Caco-2 (cell line): ENCODE measurements around the gene IL11. TPM values are rescaled to one million over a fixed set of nuclear protein-coding genes. Genes with fewer than 3 reads are reported as not detected.
"Not testable (repeated sequence)": the region's sequence is repeated elsewhere in the genome, so short reads cannot be mapped to it uniquely, and the experiment has no call there.

Experiments
- BruUV-seq: library from RNA; stranded (reverse); fragments of 400-500 nt; replicated peaks from 2 replicates; lab custom pipeline; 2021; lab: Mats Ljungman, UMichigan
- CTCF ChIA-PET: fragments of 300-600 bp; sonication (Branson Sonifier 250); formaldehyde crosslinking; loops from one replicate; lab custom pipeline; 2022; ENCODE audit warnings: antibody characterized with exemption; lab: Charles Lee
- POLR2A ChIA-PET: fragments of 300-600 bp; sonication (Branson Sonifier 250); formaldehyde crosslinking; loops from one replicate; lab custom pipeline; 2022; ENCODE audit warnings: antibody characterized with exemption; lab: Charles Lee
- DNase-seq, 2 experiments: peaks; one replicate each; pipeline versions ENCODE4 v3.0.0 to v3.0.0-alpha.2; 2020 to 2022
- H3K27me3 ChIP-seq: replicated peaks from 2 replicates; pipeline ENCODE4 v1.6.0; 2011; ENCODE audit warnings: low read length; ENCODE audit not compliant: control insufficient read depth, insufficient read depth
- H3K36me3 ChIP-seq: 2 replicates; pipeline ENCODE4 v1.5.1; 2011; ENCODE audit warnings: low read length; ENCODE audit not compliant: control insufficient read depth, insufficient read depth
- H3K4me1 ChIP-seq: fragments of 250-450 bp; sonication (Bioruptor Pico); 2 replicates; pipeline ENCODE4 v1.5.1; 2020; ENCODE audit warnings: mild to moderate bottlenecking
- H3K4me3 ChIP-seq: 2 replicates; pipeline ENCODE4 v1.5.1; 2011; ENCODE audit warnings: low read depth, mild to moderate bottlenecking, control low read depth, low read length
- H3K9me3 ChIP-seq: fragments of 250-450 bp; sonication (Bioruptor Pico); 2 replicates; pipeline ENCODE4 v1.5.1; 2020; ENCODE audit warnings: mild to moderate bottlenecking, moderate library complexity
- H3K27ac Mint-ChIP-seq: one replicate; pipeline ENCODE4 v1.8.0; 2022; ENCODE audit warnings: mixed read lengths; ENCODE audit not compliant: unreplicated experiment
- H3K27me3 Mint-ChIP-seq: one replicate; pipeline ENCODE4 v1.8.0; 2022; ENCODE audit warnings: mixed read lengths; ENCODE audit not compliant: insufficient read depth, unreplicated experiment
- H3K36me3 Mint-ChIP-seq: one replicate; pipeline ENCODE4 v1.8.0; 2022; ENCODE audit warnings: mild to moderate bottlenecking, mixed read lengths; ENCODE audit not compliant: insufficient read depth, unreplicated experiment
- H3K4me1 Mint-ChIP-seq: one replicate; pipeline ENCODE4 v1.8.0; 2022; ENCODE audit warnings: low read depth, mixed read lengths; ENCODE audit not compliant: unreplicated experiment
- H3K4me3 Mint-ChIP-seq: one replicate; pipeline ENCODE4 v1.8.0; 2022; ENCODE audit warnings: mild to moderate bottlenecking, moderate library complexity, mixed read lengths; ENCODE audit not compliant: unreplicated experiment
- H3K9me3 Mint-ChIP-seq: one replicate; pipeline ENCODE4 v1.8.0; 2022; ENCODE audit warnings: mixed read lengths; ENCODE audit not compliant: unreplicated experiment
- CTCF ChIP-seq, 2 experiments: fragments of 200-600 bp in 1 of 2; IDR thresholded peaks; 1 replicate in 1 of 2; 2 replicates in 1 of 2; pipeline versions ENCODE4 v1.5.1 to v1.8.0; 2011 to 2022; ENCODE audit warnings: antibody characterized with exemption in 1 of 2, control low read depth in 1 of 2, inconsistent platforms in 1 of 2, low read depth in 1 of 2, low read length in 1 of 2, mild to moderate bottlenecking in 1 of 2, moderate library complexity in 1 of 2; ENCODE audit not compliant: insufficient read depth in 1 of 2, severe bottlenecking in 1 of 2, unreplicated experiment in 1 of 2
- intact Hi-C: fragments of 100-400 bp; cut with micrococcal nuclease; formaldehyde crosslinking; loops from one replicate; pipeline ENCODE4 v1.10.0; 2022; ENCODE audit not compliant: unreplicated experiment
- total RNA-seq: library from RNA; stranded (reverse); gene quantifications from 2 replicates; pipeline ENCODE4 v1.2.3, GENCODE V29; 2022

The IL11 gene
- total RNA-seq, 1 experiment from 2014 or later, result 0.70 TPM

- intact Hi-C loops, result loop anchor here (1.0 to 2.0 kb wide), 4 partner anchors 125 to 277 kb away; no protein-coding TSS in a partner anchor
- POLR2A ChIA-PET, result interaction anchor here (0.6 kb wide), 1 partner anchor 210 kb away, joined by 3 read pairs; no protein-coding TSS in a partner anchor
- H3K27me3 Mint-ChIP-seq, result no peaks in the 10 kb centered on the region
Observed at GRCh38 chr19:55418185-55418584, 47.9 kb upstream of the IL11 start.

DNA sequence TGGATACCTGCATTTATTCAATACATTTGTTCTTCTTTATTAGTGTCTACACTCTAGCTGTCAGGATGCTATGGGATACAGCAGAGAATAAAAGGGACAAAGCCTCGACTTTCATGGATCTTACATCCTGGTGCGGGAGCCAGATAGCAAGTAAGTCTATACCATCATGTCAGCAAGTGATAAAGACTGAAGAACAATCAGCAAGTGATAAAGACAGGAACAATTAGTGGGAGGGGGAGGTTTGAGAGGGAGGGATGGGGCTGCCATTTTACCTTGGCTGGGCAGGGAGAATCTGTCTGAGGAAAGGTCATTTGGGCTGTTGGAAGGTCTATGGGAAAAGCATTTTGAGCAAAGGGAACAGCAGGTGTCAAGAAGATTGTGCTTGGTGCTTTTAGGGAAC, 39.9 kb upstream of the IL11 start:
- Mint-ChIP-seq H3K27me3 (peaks cover 6% of the 10 kb centered on the region), H3K9me3 (peaks cover 11% of the 10 kb centered on the region), H3K36me3 (peaks cover 45% of the 10 kb centered on the region), H3K27ac (no peak overlapping the region), H3K4me3 (peak overlapping the region; percentile 38), H3K4me1 (peaks cover 14% of the 10 kb centered on the region)
- POLR2A ChIA-PET, result no interaction called here
- intact Hi-C loops, result no loop called here
- CTCF ChIA-PET, result no interaction called here
- no peak for TF ChIP-seq CTCF (IDR thresholded peaks at IDR 0.05; ENCODE audit: insufficient read depth in 1 of 2, low read depth in 1 of 2, low read length in 1 of 2, severe bottlenecking in 1 of 2, unreplicated experiment in 1 of 2)
- Histone ChIP-seq H3K27me3 (no peaks in the 10 kb centered on the region), H3K4me1 (peaks cover 18% of the 10 kb centered on the region), H3K9me3 (peaks cover 13% of the 10 kb centered on the region; the same call in 1 of the 2 replicates), H3K36me3 (peaks cover 5% of the 10 kb centered on the region; the same call in 1 of the 2 replicates), H3K4me3 (no peak overlapping the region)
- BruUV-seq, result no TSS peak
- no peak for DNase-seq

More at GRCh38 chr19:55418185-55418584, 47.9 kb upstream of the IL11 start:
- no peak overlapping the region for H3K27ac Mint-ChIP-seq
- H3K4me1 ChIP-seq, result no peaks in the 10 kb centered on the region
- no TSS peak for BruUV-seq
- CTCF ChIA-PET, result interaction anchor here (0.6 to 1.4 kb wide), 9 partner anchors 33 to 277 kb away, joined by 3 to 8 read pairs (median 5); partner anchors contain the start of genes KMT5C, PPP6R1, SYT5 and TMEM238
- peak; percentile 76 to 85 for TF ChIP-seq CTCF (IDR thresholded peaks at IDR 0.05; ENCODE audit: insufficient read depth in 1 of 2, low read depth in 1 of 2, low read length in 1 of 2, severe bottlenecking in 1 of 2, unreplicated experiment in 1 of 2)
- peak; percentile 77 to 81 for DNase-seq
- no peaks in the 10 kb centered on the region for H3K9me3 Mint-ChIP-seq
- no peaks in the 10 kb centered on the region for H3K36me3 ChIP-seq
- peaks cover 4% of the 10 kb centered on the region; the same call in 1 of the 2 replicates for H3K9me3 ChIP-seq
- no peak overlapping the region for H3K4me3 ChIP-seq
- peaks cover 6% of the 10 kb centered on the region for H3K4me1 Mint-ChIP-seq
- no peaks in the 10 kb centered on the region for H3K36me3 Mint-ChIP-seq
- H3K4me3 Mint-ChIP-seq, result no peak overlapping the region
- H3K27me3 ChIP-seq, result no peaks in the 10 kb centered on the region

- CTCF ChIA-PET, H3K36me3 ChIP-seq, H3K4me3 ChIP-seq, H3K27me3 Mint-ChIP-seq, DNase-seq, BruUV-seq, H3K27me3 ChIP-seq: not testable (repeated sequence)
- peak overlapping the region; percentile 93 for H3K4me3 Mint-ChIP-seq
- H3K4me1 Mint-ChIP-seq, result peaks cover 14% of the 10 kb centered on the region
- intact Hi-C loops, result loop anchor here (10.0 kb wide), 1 partner anchor 96 kb away; no protein-coding TSS in a partner anchor
- H3K9me3 ChIP-seq, result peaks cover 13% of the 10 kb centered on the region; the same call in 1 of the 2 replicates
- peaks cover 11% of the 10 kb centered on the region for H3K9me3 Mint-ChIP-seq
- H3K36me3 Mint-ChIP-seq, result peaks cover 55% of the 10 kb centered on the region
- peak overlapping the region; percentile 69 for H3K27ac Mint-ChIP-seq
- POLR2A ChIA-PET, result interaction anchor here (0.7 kb wide), 1 partner anchor 52 kb away, joined by 3 read pairs; the partner anchor contains the start of gene ISOC2
- peaks cover 18% of the 10 kb centered on the region for H3K4me1 ChIP-seq
Observed at GRCh38 chr19:55409179-55409578, 38.9 kb upstream of the IL11 start.
